Amygdala (tissue), 56 donors: Measurements from ENCODE around the gene ILF2.
"Not testable (repeated sequence)": the region's sequence is repeated elsewhere in the genome, so short reads cannot be mapped to it uniquely, and the experiment has no call there.

ENCODE experiments used
- DNase-seq, 56 donors: peaks; one replicate each; lab custom pipeline; 2025; lab: John Stamatoyannopoulos, UW

ILF2 gene

GRCh38 chr1:153670859-153671627 lies at the start of gene ILF2:
TSS of gene ILF2 (minus strand) at chr1:153670993. CDS start at chr1:153670922, 71 bp downstream.
- DNase-seq: peak; percentile 52 to 98 (median 91)

GRCh38 chr1:153717330-153717729 lies 46.5 kb upstream of the ILF2 start:
- DNase-seq: no peak

GRCh38 chr1:153716211-153716610 lies 45.4 kb upstream of the ILF2 start:
- not testable (repeated sequence) for DNase-seq

GRCh38 chr1:153711026-153711425 lies 40.2 kb upstream of the ILF2 start:
- no peak for DNase-seq

GRCh38 chr1:153705484-153705883 lies 34.7 kb upstream of the ILF2 start:
- no peak for DNase-seq

GRCh38 chr1:153699768-153700167 lies 29.0 kb upstream of the ILF2 start:
- no peak for DNase-seq

- no peak for DNase-seq
Observed at GRCh38 chr1:153698923-153699714, 28.3 kb upstream of the ILF2 start.

- DNase-seq: peak in 5 of 56 donors; percentile 2 to 51 (median 15)
Observed at GRCh38 chr1:153698020-153698922, 27.5 kb upstream of the ILF2 start.

- no peak for DNase-seq
Observed at GRCh38 chr1:153697191-153698019, 26.6 kb upstream of the ILF2 start.

- no peak for DNase-seq
Observed at GRCh38 chr1:153696741-153697140, 25.9 kb upstream of the ILF2 start.

- no peak for DNase-seq
Observed at GRCh38 chr1:153693466-153693865, 22.7 kb upstream of the ILF2 start.

GRCh38 chr1:153688736-153689328 lies 18.0 kb upstream of the ILF2 start:
- no peak for DNase-seq

- DNase-seq: no peak
Observed at GRCh38 chr1:153688276-153688675, 17.5 kb upstream of the ILF2 start.

GRCh38 chr1:153687346-153688125 lies 16.7 kb upstream of the ILF2 start:
- no peak for DNase-seq

GRCh38 chr1:153685544-153686340 lies 14.9 kb upstream of the ILF2 start:
- DNase-seq: no peak

GRCh38 chr1:153684892-153685291 lies 14.1 kb upstream of the ILF2 start:
- DNase-seq: no peak

- DNase-seq: no peak
Observed at GRCh38 chr1:153683854-153684253, 13.1 kb upstream of the ILF2 start.

GRCh38 chr1:153682730-153683129 lies 11.9 kb upstream of the ILF2 start:
- DNase-seq: no peak
